Small intestine (tissue), 7 donors: Measurements from ENCODE around the gene FOLR1. TPM values are rescaled to one million over a fixed set of nuclear protein-coding genes. Genes with fewer than 3 reads are reported as not detected.

ENCODE experiments used
- DNase-seq, 2 donors: peaks; one replicate each; pipeline versions ENCODE4 v3.0.0 to v3.0.0-alpha.2; 2013
- FAIRE-seq: peaks from 2 replicates; lab custom pipeline; 2012; peaks lifted over from hg19 to GRCh38; lab: Jason Lieb, UNC
- H3K27ac ChIP-seq, 3 donors: one replicate each; pipeline ENCODE4 v1.5.1; 2013; ENCODE audit warnings: low read length in 2 of 3, mild to moderate bottlenecking in 2 of 3, control low read depth in 1 of 3, inconsistent platforms in 1 of 3, low read depth in 1 of 3, moderate library complexity in 1 of 3
- H3K27me3 ChIP-seq, 3 donors: one replicate each; pipeline ENCODE4 v1.6.1; 2013; ENCODE audit warnings: low read length in 3 of 3, inconsistent platforms in 1 of 3; ENCODE audit not compliant: control insufficient read depth in 3 of 3, insufficient read depth in 3 of 3
- H3K36me3 ChIP-seq, 3 donors: one replicate each; pipeline ENCODE4 v1.6.1; 2013; ENCODE audit warnings: low read length in 3 of 3, inconsistent platforms in 1 of 3, low read depth in 1 of 3, mild to moderate bottlenecking in 1 of 3, moderate library complexity in 1 of 3; ENCODE audit not compliant: control insufficient read depth in 3 of 3, insufficient read depth in 2 of 3
- H3K4me1 ChIP-seq, 3 donors: one replicate each; pipeline ENCODE4 v1.6.1; 2013; ENCODE audit warnings: low read length in 2 of 3, inconsistent platforms in 1 of 3, low read depth in 1 of 3, mild to moderate bottlenecking in 1 of 3, moderate library complexity in 1 of 3; ENCODE audit not compliant: control insufficient read depth in 3 of 3, insufficient read depth in 2 of 3
- H3K4me3 ChIP-seq, 3 donors: one replicate each; pipeline ENCODE4 v1.5.1; 2013; ENCODE audit warnings: low read length in 3 of 3, control low read depth in 1 of 3, inconsistent platforms in 1 of 3, low read depth in 1 of 3, mild to moderate bottlenecking in 1 of 3, moderate library complexity in 1 of 3
- H3K9me3 ChIP-seq, 2 donors: one replicate each; pipeline ENCODE4 v1.6.1; 2013; ENCODE audit warnings: low read depth in 1 of 2, low read length in 1 of 2; ENCODE audit not compliant: control insufficient read depth in 2 of 2, insufficient read depth in 1 of 2
- WGBS, 3 donors: extraction: QIAGEN DNeasy Blood & Tissue Kit; methylation state at CpG; one replicate each; pipeline ENCODE4 v1.1.7; 2013; 5-methylcytosine and 5-hydroxymethylcytosine counted together
- polyA plus RNA-seq, 4 donors: library from polyadenylated mRNA; stranded (reverse) in 3 of 4; unstranded in 1 of 4; fragments of 200-250 nt in 3 of 4; fragments of 120-200 nt in 1 of 4; gene quantifications; one replicate each; pipeline versions ENCODE4 v1.2.1 to v1.2.3, GENCODE V29; 2013
- donor health status: healthy with polysubstance abuse.
- donor health status: control.
- donor health status: control.
- donor health status: Bipolar disorder and iron deficiency.
- donor health status: healthy.

Gene FOLR1
- polyA plus RNA-seq, 4 donors: 0.19 to 2.5 TPM; not detected in 2

GRCh38 chr11:72227316-72228228 lies 35.6 kb downstream of the FOLR1 start:
- Histone ChIP-seq H3K27me3 (no peaks in the 10 kb centered on the region), H3K4me1 (peaks cover 2 to 15% (median 8%) of the 10 kb centered on the region in 3 donors), H3K9me3 (no peaks in the 10 kb centered on the region), H3K36me3 (peaks cover 9 to 62% (median 23%) of the 10 kb centered on the region in 3 donors), H3K27ac (no peak overlapping the region), H3K4me3 (no peak overlapping the region)
- DNase-seq (no peak), FAIRE-seq (no peak)
- 64 to 77% (median 73%) methylated on average over 14 of the region's 14 CpGs for WGBS, 3 donors

DNA sequence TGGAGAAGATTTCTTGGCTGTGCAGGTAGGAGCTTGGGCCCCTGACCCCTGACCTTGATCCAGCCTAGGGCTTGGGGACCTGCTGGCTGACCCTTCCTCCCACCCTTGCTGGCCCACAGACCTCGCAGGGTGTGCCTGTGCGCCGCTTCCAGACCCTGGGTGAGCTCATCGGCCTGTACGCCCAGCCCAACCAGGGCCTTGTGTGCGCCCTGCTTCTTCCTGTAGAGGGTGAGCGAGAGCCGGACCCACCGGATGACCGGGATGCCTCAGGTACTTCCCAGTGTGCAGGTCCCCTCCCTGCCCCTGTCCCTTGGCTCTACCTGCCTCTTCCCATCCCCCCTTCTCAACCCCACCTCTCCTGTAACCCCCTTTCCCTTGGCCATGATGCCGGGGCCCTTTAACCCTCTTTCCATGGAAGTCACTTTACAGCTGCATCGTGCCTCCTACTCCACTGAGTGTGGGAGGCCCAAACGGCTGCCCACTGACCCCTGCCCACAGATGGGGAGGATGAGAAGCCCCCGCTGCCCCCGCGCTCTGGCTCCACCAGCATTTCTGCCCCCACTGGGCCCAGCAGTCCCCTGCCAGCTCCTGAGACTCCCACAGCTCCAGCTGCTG lies 36.4 kb downstream of the FOLR1 start:
- Histone ChIP-seq H3K4me3 (no peak overlapping the region), H3K4me1 (peaks cover 2 to 13% (median 8%) of the 10 kb centered on the region in 3 donors), H3K36me3 (peaks cover 13 to 69% (median 26%) of the 10 kb centered on the region in 3 donors), H3K9me3 (no peaks in the 10 kb centered on the region), H3K27ac (no peak overlapping the region), H3K27me3 (no peaks in the 10 kb centered on the region)
- DNase-seq (no peak), FAIRE-seq (no peak)
- WGBS, 3 donors: 83 to 95% (median 90%) methylated on average over 15 to 16 of the region's 16 CpGs

DNA sequence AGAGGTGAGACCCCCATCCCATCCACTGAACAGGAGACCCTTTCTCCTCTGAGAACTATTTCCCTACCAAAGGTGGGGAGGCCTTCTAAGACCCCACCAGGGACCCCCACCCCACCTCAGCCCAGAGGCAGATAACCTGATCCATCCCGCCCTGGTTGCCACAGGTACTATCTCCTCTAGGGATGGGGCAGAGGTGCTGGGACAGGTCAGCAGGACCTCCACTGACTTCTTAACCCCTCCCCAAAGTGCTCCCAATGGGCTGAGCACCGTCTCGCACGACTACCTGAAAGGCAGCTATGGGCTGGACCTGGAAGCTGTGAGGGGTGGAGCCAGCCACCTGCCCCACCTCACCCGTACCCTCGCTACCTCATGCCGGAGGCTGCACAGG lies 36.9 kb downstream of the FOLR1 start:
- Histone ChIP-seq H3K4me1 (peaks cover 2 to 13% (median 8%) of the 10 kb centered on the region in 3 donors), H3K36me3 (peaks cover 13 to 74% (median 29%) of the 10 kb centered on the region in 3 donors), H3K27me3 (no peaks in the 10 kb centered on the region), H3K4me3 (no peak overlapping the region), H3K9me3 (no peaks in the 10 kb centered on the region), H3K27ac (no peak overlapping the region)
- 91 to 94% (median 93%) methylated on average over 7 of the region's 7 CpGs for WGBS, 3 donors
- FAIRE-seq (no peak), DNase-seq (no peak)

DNA sequence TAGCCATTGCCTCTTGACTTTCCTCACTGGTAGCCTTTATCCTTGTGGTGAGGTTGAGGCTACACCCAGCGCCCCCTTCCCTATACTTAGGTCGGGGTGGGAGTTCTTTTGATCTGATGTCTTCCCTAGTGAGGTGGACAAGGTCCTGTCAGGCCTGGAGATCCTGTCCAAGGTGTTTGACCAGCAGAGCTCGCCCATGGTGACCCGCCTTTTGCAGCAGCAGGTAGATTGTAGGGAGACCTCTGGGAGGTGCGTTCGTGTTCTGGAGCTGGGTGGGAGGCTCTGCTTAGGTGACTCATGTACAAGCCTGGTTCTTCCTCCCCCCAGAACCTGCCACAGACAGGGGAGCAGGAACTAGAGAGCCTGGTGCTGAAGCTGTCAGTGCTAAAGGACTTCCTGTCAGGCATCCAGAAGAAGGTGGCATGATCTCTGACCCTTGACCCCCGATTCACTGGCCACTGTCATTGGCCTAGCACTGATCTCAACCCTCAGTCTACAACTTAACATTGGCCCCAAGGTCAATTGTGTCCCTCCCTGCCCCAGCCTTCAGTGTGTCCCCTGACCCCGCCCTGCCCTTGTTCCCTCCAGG lies 37.5 kb downstream of the FOLR1 start:
- Histone ChIP-seq H3K36me3 (peaks cover 13 to 80% (median 33%) of the 10 kb centered on the region in 3 donors), H3K4me3 (no peak overlapping the region)
- FAIRE-seq: no peak

DNA sequence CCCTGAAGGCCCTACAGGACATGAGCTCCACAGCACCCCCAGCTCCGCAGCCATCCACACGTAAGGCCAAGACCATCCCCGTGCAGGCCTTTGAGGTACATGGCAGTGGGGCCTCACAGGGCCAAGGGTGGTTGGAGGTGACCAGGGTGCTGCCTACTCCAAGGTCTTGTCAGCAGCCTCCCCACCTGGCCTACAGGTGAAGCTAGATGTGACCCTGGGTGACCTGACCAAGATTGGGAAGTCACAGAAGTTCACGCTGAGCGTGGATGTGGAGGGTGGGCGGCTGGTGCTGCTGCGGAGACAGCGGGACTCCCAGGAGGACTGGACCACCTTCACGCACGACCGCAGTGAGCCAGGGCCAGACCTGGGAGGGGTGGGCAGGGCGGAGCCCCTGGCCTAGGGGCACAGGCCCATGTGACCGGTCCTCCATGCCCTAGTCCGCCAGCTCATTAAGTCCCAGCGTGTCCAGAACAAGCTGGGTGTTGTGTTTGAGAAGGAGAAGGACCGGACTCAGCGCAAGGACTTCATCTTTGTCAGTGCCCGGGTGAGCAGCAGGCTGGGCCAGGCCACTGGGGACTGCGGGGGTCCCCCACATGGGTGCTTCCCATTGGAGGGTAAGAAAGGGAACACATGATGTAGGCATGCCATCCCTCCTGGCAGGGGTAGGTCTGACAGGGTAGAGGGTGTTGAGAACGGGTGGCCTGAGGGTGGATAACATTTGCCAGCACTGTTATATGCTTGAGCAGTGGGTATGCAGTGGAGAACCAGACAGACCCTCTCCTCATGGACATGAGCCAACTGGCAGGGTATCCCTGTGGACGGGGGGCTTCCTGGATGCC lies 38.2 kb downstream of the FOLR1 start:
- Histone ChIP-seq H3K27ac (no peak overlapping the region), H3K4me1 (peaks cover 2 to 12% (median 8%) of the 10 kb centered on the region in 3 donors), H3K4me3 (no peak overlapping the region), H3K36me3 (peaks cover 13 to 87% (median 33%) of the 10 kb centered on the region in 3 donors), H3K9me3 (no peaks in the 10 kb centered on the region), H3K27me3 (no peaks in the 10 kb centered on the region)
- DNase-seq: no peak
- no peak for FAIRE-seq
- WGBS, 3 donors: 94 to 97% (median 95%) methylated on average over 21 of the region's 21 CpGs

More for the DNA sequence above, 37.5 kb downstream of the FOLR1 start:
- Histone ChIP-seq H3K27me3 (no peaks in the 10 kb centered on the region), H3K27ac (no peak overlapping the region), H3K9me3 (no peaks in the 10 kb centered on the region), H3K4me1 (peaks cover 2 to 13% (median 8%) of the 10 kb centered on the region in 3 donors)
- DNase-seq: no peak
- 88 to 96% (median 91%) methylated on average over 8 of the region's 8 CpGs for WGBS, 3 donors

GRCh38 chr11:72230764-72231365 lies 38.9 kb downstream of the FOLR1 start:
- Histone ChIP-seq H3K4me1 (peaks cover 0 to 5% (median under 1%) of the 10 kb centered on the region in 3 donors), H3K36me3 (peaks cover 18 to 94% (median 37%) of the 10 kb centered on the region in 3 donors), H3K9me3 (no peaks in the 10 kb centered on the region), H3K27ac (no peak overlapping the region), H3K4me3 (no peak overlapping the region), H3K27me3 (no peaks in the 10 kb centered on the region)
- FAIRE-seq (no peak), DNase-seq (no peak)
- WGBS, 3 donors: 90 to 93% (median 92%) methylated on average over 18 of the region's 18 CpGs

GRCh38 chr11:72231396-72232259 lies 39.7 kb downstream of the FOLR1 start:
- Histone ChIP-seq H3K4me3 (no peak overlapping the region), H3K36me3 (peaks cover 19 to 96% (median 37%) of the 10 kb centered on the region in 3 donors), H3K27me3 (no peaks in the 10 kb centered on the region), H3K9me3 (no peaks in the 10 kb centered on the region), H3K4me1 (peaks cover 0 to 2% (median 0%) of the 10 kb centered on the region in 3 donors), H3K27ac (no peak overlapping the region)
- WGBS, 3 donors: 92 to 95% (median 93%) methylated on average over 9 of the region's 9 CpGs
- FAIRE-seq: no peak
- DNase-seq: no peak
